ENCODE results near the gene ELMO3.

Gene ELMO3

GRCh38 chr16:67194260-67194659, 4.7 kb upstream of the ELMO3 start:
- peaks cover 46% of the 10 kb centered on the region for H3K36me3 ChIP-seq (ENCODE audit: control insufficient read depth, insufficient read depth, low read length, severe bottlenecking)
- H3K27me3 ChIP-seq (replicated peaks; ENCODE audit: control insufficient read depth, insufficient read depth, low read length) = no peaks in the 10 kb centered on the region
- DNase-seq (ENCODE audit: low read depth) = no peak
- peaks cover 24% of the 10 kb centered on the region for H3K4me1 ChIP-seq (ENCODE audit: control insufficient read depth, insufficient read depth, low read length)
- no peak overlapping the region for H3K4me3 ChIP-seq (ENCODE audit: low read length)
- peak overlapping the region; percentile 99 for H3K9ac ChIP-seq (ENCODE audit: low read length)
- no peaks in the 10 kb centered on the region for H3K9me3 ChIP-seq (ENCODE audit: control insufficient read depth, low read length)

DNA sequence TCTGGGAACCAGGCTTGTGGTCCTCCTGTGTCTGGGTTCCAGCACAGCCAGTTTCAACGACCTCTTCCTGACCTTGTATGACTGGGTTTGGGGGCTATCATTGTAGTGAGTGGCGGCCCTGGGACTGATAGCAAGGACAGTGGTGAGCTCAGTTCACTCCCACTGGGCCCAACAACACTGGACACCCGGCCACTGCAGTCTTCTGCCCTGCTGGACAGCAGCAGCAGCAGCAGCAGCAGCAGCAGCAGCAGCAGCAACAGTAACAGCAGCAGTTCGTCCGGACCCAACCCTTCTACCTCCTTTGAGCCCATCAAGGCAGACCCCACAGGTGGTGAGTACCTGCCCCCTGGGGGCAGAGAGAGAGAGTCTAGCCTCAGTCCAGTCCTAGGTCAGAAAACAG, 3.3 kb upstream of the ELMO3 start:
- Histone ChIP-seq H3K9me3 (ENCODE audit: control insufficient read depth, low read length) (no peaks in the 10 kb centered on the region), H3K36me3 (ENCODE audit: control insufficient read depth, insufficient read depth, low read length, severe bottlenecking) (peaks cover 46% of the 10 kb centered on the region), H3K9ac (ENCODE audit: low read length) (no peak overlapping the region), H3K4me1 (ENCODE audit: control insufficient read depth, insufficient read depth, low read length) (peaks cover 24% of the 10 kb centered on the region), H3K27me3 (replicated peaks; ENCODE audit: control insufficient read depth, insufficient read depth, low read length) (no peaks in the 10 kb centered on the region), H3K4me3 (ENCODE audit: low read length) (no peak overlapping the region)
- DNase-seq (ENCODE audit: low read depth) = no peak

GRCh38 chr16:67196881-67197280, 2.0 kb upstream of the ELMO3 start:
- H3K4me1 ChIP-seq (ENCODE audit: control insufficient read depth, insufficient read depth, low read length) = peaks cover 24% of the 10 kb centered on the region
- DNase-seq (ENCODE audit: low read depth) = no peak
- H3K9ac ChIP-seq (ENCODE audit: low read length) = no peak overlapping the region
- no peaks in the 10 kb centered on the region for H3K9me3 ChIP-seq (ENCODE audit: control insufficient read depth, low read length)
- H3K27me3 ChIP-seq (replicated peaks; ENCODE audit: control insufficient read depth, insufficient read depth, low read length) = no peaks in the 10 kb centered on the region
- no peak overlapping the region for H3K4me3 ChIP-seq (ENCODE audit: low read length)
- peaks cover 50% of the 10 kb centered on the region for H3K36me3 ChIP-seq (ENCODE audit: control insufficient read depth, insufficient read depth, low read length, severe bottlenecking)

- no peak for DNase-seq (ENCODE audit: low read depth)
- Histone ChIP-seq H3K4me1 (ENCODE audit: control insufficient read depth, insufficient read depth, low read length) (peaks cover 23% of the 10 kb centered on the region), H3K9ac (ENCODE audit: low read length) (peak overlapping the region; percentile 0), H3K27me3 (replicated peaks; ENCODE audit: control insufficient read depth, insufficient read depth, low read length) (no peaks in the 10 kb centered on the region), H3K4me3 (ENCODE audit: low read length) (no peak overlapping the region), H3K9me3 (ENCODE audit: control insufficient read depth, low read length) (no peaks in the 10 kb centered on the region), H3K36me3 (ENCODE audit: control insufficient read depth, insufficient read depth, low read length, severe bottlenecking) (peaks cover 50% of the 10 kb centered on the region)
These were observed 1.2 kb upstream of the ELMO3 start for GRCh38 chr16:67197704-67198103.

DNA sequence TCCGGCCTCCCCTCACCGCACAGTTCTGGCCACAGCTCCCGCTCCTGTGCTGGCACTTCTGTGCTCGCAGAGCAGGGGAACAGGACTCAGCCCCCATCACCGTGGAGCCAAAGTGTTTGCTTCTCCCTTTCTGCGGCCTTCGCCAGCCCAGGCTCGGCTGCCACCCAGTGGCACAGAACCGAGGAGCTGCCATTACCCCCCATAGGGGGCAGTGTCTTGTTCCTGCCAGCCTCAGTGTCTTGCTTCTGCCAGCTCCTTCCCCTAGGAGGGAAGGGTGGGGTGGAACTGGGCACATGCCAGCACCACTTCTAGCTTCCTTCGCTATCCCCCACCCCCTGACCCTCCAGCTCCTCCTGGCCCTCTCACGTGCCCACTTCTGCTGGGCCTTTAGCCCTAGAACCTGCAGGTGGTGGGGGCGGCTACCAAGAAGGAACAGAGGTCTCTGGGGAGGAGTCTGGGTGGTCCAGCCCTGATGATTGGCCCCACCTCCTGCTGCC, 645 bp upstream of the ELMO3 start:
- H3K9me3 ChIP-seq (ENCODE audit: control insufficient read depth, low read length) = no peaks in the 10 kb centered on the region
- H3K27me3 ChIP-seq (replicated peaks; ENCODE audit: control insufficient read depth, insufficient read depth, low read length) = no peaks in the 10 kb centered on the region
- no peak overlapping the region for H3K4me3 ChIP-seq (ENCODE audit: low read length)
- H3K36me3 ChIP-seq (ENCODE audit: control insufficient read depth, insufficient read depth, low read length, severe bottlenecking) = peaks cover 50% of the 10 kb centered on the region
- peak overlapping the region; percentile 0 for H3K9ac ChIP-seq (ENCODE audit: low read length)
- no peak for DNase-seq (ENCODE audit: low read depth)
- peaks cover 17% of the 10 kb centered on the region for H3K4me1 ChIP-seq (ENCODE audit: control insufficient read depth, insufficient read depth, low read length)

DNA sequence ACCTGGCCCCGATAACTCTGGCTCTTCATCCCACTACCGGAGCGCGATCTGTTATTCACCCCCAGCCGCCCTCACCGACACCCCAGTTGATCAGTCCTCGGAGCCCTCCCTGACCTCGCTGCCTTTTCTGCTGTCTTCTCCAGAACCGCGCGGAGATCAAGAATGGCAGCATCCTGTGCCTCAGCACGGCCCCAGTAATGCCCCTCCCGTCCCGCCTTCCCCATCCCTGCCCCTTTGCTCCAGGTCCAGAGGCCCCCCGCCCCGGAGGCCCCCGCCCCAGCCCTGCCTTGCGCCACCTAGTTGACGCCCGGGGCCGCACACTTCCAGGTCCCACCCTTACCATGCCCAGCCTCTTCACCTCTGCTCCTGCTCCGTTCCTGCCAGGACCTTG, 872 bp downstream of the ELMO3 start:
- Histone ChIP-seq H3K9me3 (ENCODE audit: control insufficient read depth, low read length) (no peaks in the 10 kb centered on the region), H3K9ac (ENCODE audit: low read length) (no peak overlapping the region), H3K27me3 (replicated peaks; ENCODE audit: control insufficient read depth, insufficient read depth, low read length) (no peaks in the 10 kb centered on the region), H3K4me1 (ENCODE audit: control insufficient read depth, insufficient read depth, low read length) (peaks cover 7% of the 10 kb centered on the region), H3K36me3 (ENCODE audit: control insufficient read depth, insufficient read depth, low read length, severe bottlenecking) (peaks cover 37% of the 10 kb centered on the region), H3K4me3 (ENCODE audit: low read length) (no peak overlapping the region)
- no peak for DNase-seq (ENCODE audit: low read depth)

DNA sequence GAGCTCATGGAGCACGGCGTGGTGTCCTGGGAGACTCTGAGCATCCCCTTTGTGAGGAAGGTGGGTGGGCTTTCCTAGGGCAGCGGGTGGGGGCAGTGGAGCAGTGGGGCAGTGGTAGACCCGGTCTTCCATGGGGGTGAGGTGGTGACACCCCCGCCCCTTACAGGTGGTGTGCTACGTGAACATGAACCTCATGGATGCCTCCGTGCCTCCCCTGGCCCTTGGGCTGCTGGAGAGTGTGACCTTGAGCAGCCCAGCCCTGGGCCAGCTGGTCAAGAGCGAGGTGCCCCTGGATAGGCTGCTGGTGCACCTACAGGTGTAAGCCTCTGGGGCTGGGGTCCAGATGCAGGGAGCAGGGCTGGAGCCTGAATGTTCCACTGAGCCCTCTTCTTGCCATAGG, 1.6 kb downstream of the ELMO3 start:
- no peak for DNase-seq (ENCODE audit: low read depth)
- H3K27me3 ChIP-seq (replicated peaks; ENCODE audit: control insufficient read depth, insufficient read depth, low read length) = no peaks in the 10 kb centered on the region
- H3K4me3 ChIP-seq (ENCODE audit: low read length) = no peak overlapping the region
- H3K9me3 ChIP-seq (ENCODE audit: control insufficient read depth, low read length) = no peaks in the 10 kb centered on the region
- no peak overlapping the region for H3K9ac ChIP-seq (ENCODE audit: low read length)
- H3K4me1 ChIP-seq (ENCODE audit: control insufficient read depth, insufficient read depth, low read length) = peaks cover 7% of the 10 kb centered on the region
- peaks cover 30% of the 10 kb centered on the region for H3K36me3 ChIP-seq (ENCODE audit: control insufficient read depth, insufficient read depth, low read length, severe bottlenecking)

GRCh38 chr16:67201411-67202345, 2.7 kb downstream of the ELMO3 start:
- H3K36me3 ChIP-seq (ENCODE audit: control insufficient read depth, insufficient read depth, low read length, severe bottlenecking) = peaks cover 19% of the 10 kb centered on the region
- H3K27me3 ChIP-seq (replicated peaks; ENCODE audit: control insufficient read depth, insufficient read depth, low read length) = no peaks in the 10 kb centered on the region
- no peak overlapping the region for H3K4me3 ChIP-seq (ENCODE audit: low read length)
- no peak for DNase-seq (ENCODE audit: low read depth)
- H3K4me1 ChIP-seq (ENCODE audit: control insufficient read depth, insufficient read depth, low read length) = peaks cover 8% of the 10 kb centered on the region
- H3K9ac ChIP-seq (ENCODE audit: low read length) = no peak overlapping the region
- H3K9me3 ChIP-seq (ENCODE audit: control insufficient read depth, low read length) = no peaks in the 10 kb centered on the region

- Histone ChIP-seq H3K36me3 (ENCODE audit: control insufficient read depth, insufficient read depth, low read length, severe bottlenecking) (peaks cover 11% of the 10 kb centered on the region), H3K9ac (ENCODE audit: low read length) (no peak overlapping the region), H3K27me3 (replicated peaks; ENCODE audit: control insufficient read depth, insufficient read depth, low read length) (no peaks in the 10 kb centered on the region), H3K4me3 (ENCODE audit: low read length) (no peak overlapping the region), H3K4me1 (ENCODE audit: control insufficient read depth, insufficient read depth, low read length) (peaks cover 16% of the 10 kb centered on the region), H3K9me3 (ENCODE audit: control insufficient read depth, low read length) (no peaks in the 10 kb centered on the region)
- no peak for DNase-seq (ENCODE audit: low read depth)
These were observed 3.5 kb downstream of the ELMO3 start for GRCh38 chr16:67202426-67202825.

- Histone ChIP-seq H3K9me3 (ENCODE audit: control insufficient read depth, low read length) (no peaks in the 10 kb centered on the region), H3K9ac (ENCODE audit: low read length) (no peak overlapping the region), H3K36me3 (ENCODE audit: control insufficient read depth, insufficient read depth, low read length, severe bottlenecking) (peaks cover 5% of the 10 kb centered on the region), H3K4me3 (ENCODE audit: low read length) (no peak overlapping the region), H3K4me1 (ENCODE audit: control insufficient read depth, insufficient read depth, low read length) (peaks cover 18% of the 10 kb centered on the region), H3K27me3 (replicated peaks; ENCODE audit: control insufficient read depth, insufficient read depth, low read length) (no peaks in the 10 kb centered on the region)
- no peak for DNase-seq (ENCODE audit: low read depth)
These were observed 4.1 kb downstream of the ELMO3 start for GRCh38 chr16:67202956-67203493.

- DNase-seq (ENCODE audit: low read depth) = no peak
- peaks cover 3% of the 10 kb centered on the region for H3K36me3 ChIP-seq (ENCODE audit: control insufficient read depth, insufficient read depth, low read length, severe bottlenecking)
- H3K9ac ChIP-seq (ENCODE audit: low read length) = no peak overlapping the region
- no peaks in the 10 kb centered on the region for H3K9me3 ChIP-seq (ENCODE audit: control insufficient read depth, low read length)
- H3K4me1 ChIP-seq (ENCODE audit: control insufficient read depth, insufficient read depth, low read length) = peaks cover 16% of the 10 kb centered on the region
- no peaks in the 10 kb centered on the region for H3K27me3 ChIP-seq (replicated peaks; ENCODE audit: control insufficient read depth, insufficient read depth, low read length)
- H3K4me3 ChIP-seq (ENCODE audit: low read length) = no peak overlapping the region
These were observed 5.1 kb downstream of the ELMO3 start for GRCh38 chr16:67204076-67204475.

Measured in adipocyte (in vitro differentiated cells).